Skin epidermis (tissue), 12 donors: ENCODE results near the gene BASP1.

Experiments used
- H3K27ac ChIP-seq, 21 experiments: fragments of 200-600 bp; sonication (generic) in 11 of 21; one replicate each; pipeline ENCODE4 v1.5.0; 2020; ENCODE audit warnings: mild to moderate bottlenecking in 3 of 21, inconsistent platforms in 2 of 21, moderate library complexity in 2 of 21
- H3K4me3 ChIP-seq, 7 experiments: fragments of 200-600 bp; sonication (generic) in 2 of 7; one replicate each; pipeline ENCODE4 v1.5.0; 2020; ENCODE audit warnings: inconsistent platforms in 2 of 7, mild to moderate bottlenecking in 2 of 7, moderate library complexity in 1 of 7

The BASP1 gene, protein sequence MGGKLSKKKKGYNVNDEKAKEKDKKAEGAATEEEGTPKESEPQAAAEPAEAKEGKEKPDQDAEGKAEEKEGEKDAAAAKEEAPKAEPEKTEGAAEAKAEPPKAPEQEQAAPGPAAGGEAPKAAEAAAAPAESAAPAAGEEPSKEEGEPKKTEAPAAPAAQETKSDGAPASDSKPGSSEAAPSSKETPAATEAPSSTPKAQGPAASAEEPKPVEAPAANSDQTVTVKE

DNA sequence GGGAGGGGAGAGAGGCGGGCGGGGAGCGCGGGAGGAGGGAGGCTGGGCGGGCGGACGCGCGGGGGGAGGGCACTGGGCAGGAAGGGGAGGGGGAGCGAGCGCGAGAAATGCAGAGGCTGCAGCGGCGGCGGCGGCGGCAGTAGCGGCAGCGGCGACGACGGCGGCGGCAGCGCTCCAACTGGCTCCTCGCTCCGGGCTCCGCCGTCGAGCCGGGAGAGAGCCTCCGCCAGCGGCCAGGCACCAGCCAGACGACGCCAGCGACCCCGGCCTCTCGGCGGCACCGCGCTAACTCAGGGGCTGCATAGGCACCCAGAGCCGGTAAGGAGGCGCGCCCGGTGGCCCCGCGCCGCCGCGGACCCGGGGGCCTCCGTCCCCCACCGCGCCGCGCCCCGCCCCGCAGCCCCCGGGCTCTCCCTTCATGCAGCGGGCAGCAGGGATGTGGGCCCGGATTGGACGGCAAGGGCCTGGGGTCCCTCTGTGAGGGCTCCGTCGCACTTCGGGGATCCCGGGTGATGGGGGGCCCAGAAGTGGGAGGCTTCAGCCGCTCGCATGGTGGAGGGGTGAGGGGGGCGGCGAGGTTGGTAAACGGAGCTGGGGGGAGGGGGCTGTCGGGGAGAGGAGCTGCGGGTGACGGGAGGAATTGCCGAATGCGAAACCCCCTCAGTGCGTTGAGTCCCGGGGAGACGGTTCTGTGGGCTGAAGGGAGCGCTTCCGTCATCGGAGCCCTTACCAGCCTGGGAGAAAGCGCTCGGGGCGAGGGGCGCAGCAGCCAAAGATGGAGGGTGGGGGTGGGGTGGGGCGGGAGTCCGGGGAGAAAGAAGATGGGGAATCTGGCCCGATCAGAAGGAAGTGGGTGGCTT is at the start of gene BASP1:
Gene BASP1 (plus strand): TSS at position 139 of the 860 bp plus-strand sequence. CDS start 57,586 bp downstream, outside the sequence.
- Histone ChIP-seq H3K27ac (peak within 1 kb of the TSS in 20 of 21 experiments; percentile 34 to 92 (median 77)), H3K4me3 (peak within 1 kb of the TSS; percentile 47 to 74 (median 61))

DNA sequence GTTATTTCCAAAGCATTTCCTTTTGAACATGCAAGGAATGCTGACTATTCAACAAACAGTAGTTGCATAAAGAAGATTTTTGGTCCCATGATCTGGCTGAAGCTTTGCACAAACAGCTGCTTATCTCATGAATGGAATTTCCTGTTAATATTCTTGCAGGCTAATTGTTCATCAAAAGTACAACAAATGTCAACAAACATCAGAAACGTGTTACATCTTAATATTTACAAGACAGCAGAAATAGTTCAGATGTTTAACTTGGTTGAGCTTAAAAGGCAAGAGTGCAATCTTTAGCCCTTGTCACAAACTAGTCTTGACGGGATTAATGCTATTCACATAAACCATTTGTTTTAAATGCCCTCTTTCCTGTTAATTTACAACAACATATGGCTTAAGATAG is 47.9 kb upstream of the BASP1 start:
- Histone ChIP-seq H3K4me3 (no peak overlapping the region), H3K27ac (peak overlapping the region in 1 of 21 experiments; percentile 34)

DNA sequence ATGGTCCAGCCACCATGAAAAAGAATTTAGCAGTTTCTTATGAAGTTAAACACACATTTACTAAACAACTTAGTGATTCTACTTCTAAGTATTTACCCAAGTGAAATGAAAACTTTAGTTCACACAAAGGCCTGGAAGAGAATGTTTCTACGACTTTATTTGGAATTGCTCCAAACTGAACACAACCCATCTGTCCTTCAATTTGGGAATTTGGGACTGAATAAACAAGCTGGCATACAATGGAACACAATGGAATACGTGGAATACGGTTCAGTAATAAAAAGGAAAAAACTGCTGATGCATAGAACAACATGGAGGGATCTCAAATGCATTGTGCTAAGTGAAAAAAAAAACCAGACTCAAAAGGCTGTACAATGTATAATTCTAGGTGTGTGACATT is 44.6 kb upstream of the BASP1 start:
- no peak overlapping the region for H3K4me3 ChIP-seq
- H3K27ac ChIP-seq = no peak overlapping the region

DNA sequence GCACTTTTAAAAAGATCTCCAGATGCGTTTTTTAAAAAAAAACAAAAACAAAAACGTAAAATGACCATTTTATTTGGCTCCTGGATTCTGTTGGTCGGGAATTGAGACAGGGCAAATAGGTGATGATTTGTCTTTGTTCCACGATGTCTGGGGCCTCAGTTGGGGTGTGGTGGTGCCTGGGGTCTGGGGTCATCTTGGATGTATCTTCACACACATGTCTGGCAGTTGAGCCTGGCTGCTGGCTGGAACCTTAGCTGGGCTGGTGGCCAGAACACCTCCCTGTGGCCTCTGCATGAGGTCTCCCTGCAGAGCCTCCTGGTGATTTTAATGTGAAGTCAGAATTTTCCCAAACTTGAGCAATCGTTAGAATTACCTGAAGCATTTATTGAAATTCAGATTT is 42.5 kb upstream of the BASP1 start:
- Histone ChIP-seq H3K27ac (no peak overlapping the region), H3K4me3 (no peak overlapping the region)

DNA sequence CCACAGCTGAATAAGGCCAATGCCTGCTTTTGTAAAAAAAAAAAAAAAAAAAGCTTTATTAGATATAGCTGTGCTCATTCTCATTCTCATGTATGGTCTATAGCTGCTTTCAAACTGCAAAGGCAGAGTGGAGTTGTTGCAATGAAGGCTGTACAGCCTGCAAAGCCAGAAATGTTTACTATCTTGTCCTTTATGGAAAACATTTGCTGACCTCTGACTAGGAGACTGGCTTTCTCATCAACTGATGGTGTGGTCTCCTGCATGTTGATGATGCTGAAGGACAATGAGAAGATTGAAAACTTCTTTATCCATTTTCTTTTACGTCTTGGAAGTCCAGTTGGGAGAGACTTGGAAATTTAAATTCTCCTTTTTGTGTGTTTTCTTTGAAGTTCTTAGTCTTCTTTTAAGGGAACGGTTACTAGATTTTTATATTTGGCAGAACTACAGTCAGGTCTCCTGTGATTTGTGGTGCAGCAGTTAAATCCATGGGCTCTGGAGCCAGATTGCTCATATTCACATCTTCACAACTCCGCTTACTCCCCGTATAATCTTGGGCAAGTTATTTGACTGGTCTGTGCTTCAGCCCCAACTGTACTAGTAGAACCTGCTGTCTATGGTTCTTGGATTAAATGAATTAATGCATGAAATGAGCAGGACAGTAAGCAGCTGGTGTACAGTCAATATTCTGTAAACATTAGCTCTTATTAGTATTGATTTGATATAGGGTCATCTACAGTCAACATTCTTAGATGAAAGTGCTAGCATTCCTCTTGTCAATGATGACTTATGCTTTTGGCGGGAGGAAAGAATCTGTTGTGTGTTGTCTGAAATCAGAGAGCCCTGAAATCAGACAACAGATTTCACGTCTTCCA is 39.7 kb upstream of the BASP1 start:
- H3K4me3 ChIP-seq = no peak overlapping the region
- no peak overlapping the region for H3K27ac ChIP-seq

DNA sequence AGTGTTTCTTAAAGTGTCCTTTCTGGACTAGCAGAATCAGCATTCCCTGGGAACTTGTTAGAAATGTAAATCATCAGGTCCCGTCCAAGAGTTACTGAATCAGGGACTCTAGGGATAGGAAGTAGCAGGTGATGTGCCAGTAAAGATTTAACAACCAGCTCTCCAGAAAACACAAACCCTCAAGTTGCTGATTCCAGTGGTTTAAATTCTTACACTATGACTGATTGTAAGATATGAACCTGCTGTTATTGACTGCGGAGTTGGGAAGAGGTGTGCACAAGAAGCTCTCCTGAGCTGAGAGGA is 39.1 kb upstream of the BASP1 start:
- no peak overlapping the region for H3K4me3 ChIP-seq
- H3K27ac ChIP-seq = no peak overlapping the region

DNA sequence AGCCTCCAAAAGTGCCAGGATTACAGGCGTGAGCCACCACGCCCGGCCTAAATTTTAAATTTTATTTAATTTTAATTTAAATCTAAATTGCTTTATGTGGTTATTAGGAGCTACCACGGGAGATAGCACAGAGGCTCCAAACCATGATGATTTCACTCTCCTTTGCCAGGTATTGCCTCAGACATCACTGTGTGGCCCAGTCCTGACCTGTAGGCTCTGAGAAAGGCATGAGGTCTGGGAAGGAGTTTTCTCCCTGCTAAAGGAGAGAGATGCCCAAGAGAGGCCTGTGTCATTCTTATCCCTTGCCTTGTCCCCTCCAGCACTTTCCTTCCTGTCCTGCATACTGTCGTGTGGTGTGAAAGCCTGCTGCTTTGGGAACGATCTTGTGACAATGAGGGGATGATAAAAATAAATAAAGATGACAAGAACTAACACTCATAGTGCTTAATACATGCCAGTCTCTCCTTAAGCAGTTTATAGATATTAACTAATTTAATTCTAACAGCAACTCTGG is 37.0 kb upstream of the BASP1 start:
- Histone ChIP-seq H3K4me3 (no peak overlapping the region), H3K27ac (no peak overlapping the region)

DNA sequence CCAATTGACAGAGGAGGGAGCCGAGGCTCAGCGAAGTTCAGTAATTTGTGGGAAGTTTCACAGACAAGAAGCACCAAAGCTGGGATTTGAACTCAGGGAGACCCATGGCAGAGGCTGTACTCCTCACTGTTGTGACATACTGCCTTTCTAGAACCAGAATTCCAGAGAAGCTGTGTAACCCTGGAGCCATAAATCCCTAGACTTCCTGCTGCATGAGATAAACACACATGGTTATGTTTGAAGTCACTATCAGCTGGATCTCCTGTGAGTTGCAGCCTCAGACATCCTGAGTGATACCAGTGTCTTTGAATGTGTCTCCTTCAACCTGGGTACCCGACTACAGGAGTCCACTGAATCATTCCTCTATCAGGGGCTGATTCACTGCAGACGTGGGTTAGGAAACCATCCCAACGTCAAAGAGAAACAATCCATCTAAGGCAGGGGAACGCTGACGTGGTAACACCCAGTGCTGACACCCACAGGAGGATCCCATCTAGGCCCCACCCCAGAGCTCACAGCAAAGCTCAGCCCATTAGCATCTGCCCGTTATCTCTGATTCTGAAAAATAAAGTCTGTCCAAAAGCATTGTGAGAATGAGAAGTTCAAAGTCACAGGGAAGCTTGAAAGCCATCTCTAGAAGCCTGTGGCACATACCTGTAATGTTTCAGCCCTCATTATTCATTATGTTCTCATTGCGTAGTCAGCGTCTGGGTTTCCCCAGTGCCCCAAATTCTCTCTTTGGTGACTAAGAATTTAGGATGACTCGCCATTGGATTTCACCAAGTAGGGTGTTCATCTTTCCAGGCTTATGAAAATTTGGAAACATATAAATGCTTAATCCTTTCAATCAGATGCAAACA is 36.3 kb upstream of the BASP1 start:
- H3K27ac ChIP-seq = peak overlapping the region in 1 of 21 experiments; percentile 23

DNA sequence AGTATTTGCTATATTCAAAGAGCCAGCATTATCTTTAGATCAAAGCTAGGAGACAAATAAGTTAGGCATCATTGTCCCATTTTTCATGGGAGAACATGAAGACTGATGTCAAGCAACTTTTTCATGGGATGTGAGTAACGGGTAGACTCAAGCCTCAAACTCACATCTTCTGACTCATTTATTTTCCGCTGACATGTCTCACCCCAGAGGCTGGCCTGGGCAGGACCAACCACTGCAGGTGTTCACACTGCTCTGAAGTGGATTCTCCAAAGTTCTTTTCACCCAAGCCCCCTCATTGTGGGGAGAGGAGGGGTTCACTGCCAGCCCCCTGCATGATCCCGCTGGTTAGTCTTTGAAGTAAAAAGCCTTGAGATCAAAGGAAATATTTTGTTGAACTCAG is 34.9 kb upstream of the BASP1 start:
- Histone ChIP-seq H3K27ac (no peak overlapping the region), H3K4me3 (no peak overlapping the region)

More for the DNA sequence above, 36.3 kb upstream of the BASP1 start:
- no peak overlapping the region for H3K4me3 ChIP-seq

DNA sequence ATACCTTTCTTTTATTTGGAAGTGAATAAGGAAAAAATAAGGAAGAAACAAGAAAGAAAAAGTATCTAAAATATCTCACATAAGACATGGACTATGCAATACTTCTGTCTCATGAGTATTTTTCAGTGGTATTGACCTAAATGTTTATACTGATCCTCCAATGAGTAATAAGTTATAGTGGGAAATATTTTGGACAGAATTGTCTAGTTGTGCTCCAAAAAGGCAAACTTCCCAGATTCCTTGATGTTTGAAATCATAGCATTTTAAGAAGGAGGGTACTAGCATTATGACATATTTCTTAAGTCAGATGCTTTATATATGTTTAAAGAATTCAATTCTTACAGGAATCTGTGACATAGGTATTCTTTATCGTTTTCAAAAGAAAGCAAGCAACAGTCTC is 34.5 kb upstream of the BASP1 start:
- peak overlapping the region in 1 of 21 experiments; percentile 30 for H3K27ac ChIP-seq
- no peak overlapping the region for H3K4me3 ChIP-seq

DNA sequence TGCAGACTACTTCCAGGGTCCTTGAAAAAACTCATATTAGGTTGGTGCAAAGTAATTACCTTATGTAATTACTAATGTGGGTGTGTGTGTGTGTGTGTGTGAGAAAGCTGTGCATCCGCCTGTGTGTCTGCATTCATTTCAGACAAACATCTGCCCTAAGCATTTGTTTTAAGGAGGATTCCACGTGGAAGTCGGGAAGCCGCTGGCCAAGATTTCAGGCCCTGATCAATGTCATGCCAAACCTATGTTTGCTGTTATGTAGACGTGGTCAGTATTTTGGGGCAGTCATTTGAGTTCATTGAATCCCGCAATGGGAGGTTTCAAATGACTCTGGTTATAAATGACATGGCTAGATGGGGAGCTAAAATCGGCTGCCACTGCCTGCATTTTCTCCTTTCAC is 33.6 kb upstream of the BASP1 start:
- H3K4me3 ChIP-seq = no peak overlapping the region
- H3K27ac ChIP-seq = peak overlapping the region in 2 of 21 experiments; percentile 1 to 30

DNA sequence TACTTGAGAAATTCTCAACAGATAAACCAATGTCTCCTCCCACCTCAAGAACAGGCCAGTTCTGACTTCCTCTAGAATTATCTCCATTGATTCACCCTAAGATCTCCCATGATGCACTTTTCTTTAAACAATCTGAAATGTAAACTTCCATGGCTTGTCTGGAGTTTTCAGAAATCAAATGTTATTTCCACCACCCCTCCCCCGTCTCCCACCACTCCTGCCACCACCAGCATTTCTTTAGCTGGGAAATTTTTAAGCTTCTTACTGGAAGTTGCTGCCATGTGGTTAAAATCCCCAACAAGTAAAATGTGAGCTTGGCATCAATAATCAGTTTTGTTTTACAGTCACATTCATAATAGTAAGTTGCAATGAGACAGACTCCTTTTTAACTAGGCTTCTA is 32.8 kb upstream of the BASP1 start:
- Histone ChIP-seq H3K4me3 (no peak overlapping the region), H3K27ac (peak overlapping the region in 4 of 21 experiments; percentile 1 to 57 (median 16))

DNA sequence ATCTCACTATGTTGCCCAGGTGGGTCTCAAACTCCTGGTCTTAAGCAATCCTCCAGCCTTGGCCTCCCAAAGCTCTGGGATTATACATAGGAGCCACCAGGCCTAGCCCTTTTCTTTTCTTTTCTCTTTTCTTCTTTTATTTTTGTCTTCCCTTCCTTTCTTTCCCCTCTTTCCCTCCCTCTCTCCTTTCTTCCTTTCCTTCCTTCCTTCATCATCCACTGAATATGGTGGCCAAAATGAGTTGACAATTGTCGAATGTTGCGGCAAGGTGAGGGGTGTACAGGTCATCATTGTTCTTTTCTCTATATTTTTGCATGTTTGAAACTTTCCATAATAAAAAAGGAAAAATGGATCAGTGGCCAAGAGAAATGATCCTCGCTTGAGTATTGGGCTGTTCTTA is 32.1 kb upstream of the BASP1 start:
- H3K4me3 ChIP-seq = no peak overlapping the region
- H3K27ac ChIP-seq = peak overlapping the region in 7 of 21 experiments; percentile 21 to 67 (median 51)

DNA sequence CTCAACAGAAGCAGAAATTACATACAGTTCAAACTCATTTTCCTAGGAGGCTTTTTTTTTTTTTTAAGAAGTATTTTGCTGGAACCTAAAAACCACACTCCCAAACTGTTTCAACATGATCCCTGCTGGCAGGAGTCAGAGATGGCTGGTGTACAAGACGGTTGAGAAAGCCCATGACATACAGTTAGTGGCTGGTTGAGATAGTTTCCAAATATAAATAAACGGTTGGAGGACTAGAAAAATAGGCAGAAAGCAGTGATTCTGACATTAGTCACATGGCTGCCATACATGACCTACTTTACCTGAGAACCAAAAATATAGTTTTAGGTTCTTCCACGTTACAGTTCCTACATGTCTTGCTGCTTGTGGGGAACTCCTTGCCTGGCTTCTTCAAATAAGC is 31.7 kb upstream of the BASP1 start:
- no peak overlapping the region for H3K4me3 ChIP-seq
- H3K27ac ChIP-seq = peak overlapping the region in 13 of 21 experiments; percentile 8 to 67 (median 58)

DNA sequence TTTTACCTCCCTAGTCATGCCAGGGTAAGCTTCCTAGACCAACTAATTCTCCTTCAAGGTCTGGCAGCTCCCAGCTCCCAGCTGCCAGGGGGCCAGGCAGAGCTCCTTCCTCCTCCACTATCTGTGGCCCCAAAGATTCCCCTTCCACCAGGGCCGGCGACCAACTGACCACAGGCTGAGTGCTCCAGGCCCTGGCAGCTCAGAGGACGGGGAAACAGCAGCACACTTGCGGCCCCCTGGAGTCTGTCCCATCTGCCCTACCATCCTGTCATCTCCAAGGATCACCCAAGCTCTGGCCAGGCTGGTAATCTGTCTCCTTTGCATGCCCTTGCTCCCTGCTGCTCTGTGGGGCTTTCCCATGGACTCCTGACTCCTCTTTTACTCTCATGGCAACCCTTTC is 31.2 kb upstream of the BASP1 start:
- Histone ChIP-seq H3K4me3 (no peak overlapping the region), H3K27ac (peak overlapping the region in 15 of 21 experiments; percentile 8 to 67 (median 55))

DNA sequence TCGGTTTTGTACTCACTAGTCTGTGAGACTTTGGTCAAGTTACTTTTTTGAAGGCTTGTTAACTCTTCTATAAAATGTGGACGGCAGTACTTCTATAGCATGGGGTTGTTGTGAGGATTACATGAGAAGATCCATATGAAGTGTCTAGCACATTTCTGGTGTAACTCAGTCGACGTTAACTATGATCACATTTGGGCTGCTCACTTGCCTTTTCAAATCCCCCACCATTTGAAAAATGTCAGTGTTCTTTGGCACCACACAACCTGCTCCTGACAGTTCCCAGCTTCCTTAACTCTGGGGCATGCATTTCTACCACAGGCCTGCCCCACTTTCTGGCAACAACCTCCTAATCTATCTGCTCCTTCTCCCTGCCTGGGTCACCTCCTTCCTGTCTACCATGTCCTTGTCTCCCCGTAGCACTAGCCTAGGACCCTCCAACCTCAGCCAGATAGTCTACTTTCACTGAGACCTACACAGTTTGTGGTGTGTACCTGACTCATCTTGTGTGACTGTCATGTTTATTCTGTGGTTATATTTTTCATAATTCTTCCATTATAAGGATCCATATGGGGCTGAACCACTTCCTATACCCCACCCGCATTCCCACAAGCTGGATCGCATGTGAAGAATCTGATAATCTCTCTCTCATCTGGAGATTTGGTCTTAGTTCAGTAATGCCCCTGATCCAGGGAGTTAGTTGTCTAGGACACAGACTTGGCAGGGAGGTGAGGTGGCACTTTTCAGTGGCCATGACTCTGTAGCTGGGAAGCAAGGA is 30.2 kb upstream of the BASP1 start:
- Histone ChIP-seq H3K4me3 (no peak overlapping the region), H3K27ac (peak overlapping the region in 2 of 21 experiments; percentile 11 to 62)

DNA sequence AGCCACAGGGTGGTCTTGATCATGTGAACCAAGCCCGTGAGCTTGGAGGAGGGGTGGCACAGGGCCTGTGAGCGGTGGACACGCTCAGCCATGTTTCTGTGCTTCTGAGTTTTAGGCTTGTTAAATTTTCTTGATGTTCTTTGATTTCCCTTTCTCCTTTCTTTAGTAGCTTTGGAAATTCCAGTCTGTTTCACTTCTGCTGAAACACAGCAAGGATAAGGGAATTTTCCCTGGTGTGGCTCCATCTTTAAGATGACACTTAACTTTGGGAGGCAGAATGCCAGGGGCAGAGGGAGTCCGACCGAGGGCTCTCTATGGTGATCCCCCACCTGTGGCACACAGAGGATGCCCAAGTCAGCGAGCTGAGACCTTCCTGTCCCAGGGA is 29.7 kb upstream of the BASP1 start:
- H3K4me3 ChIP-seq = no peak overlapping the region
- H3K27ac ChIP-seq = peak overlapping the region in 2 of 21 experiments; percentile 11 to 62

DNA sequence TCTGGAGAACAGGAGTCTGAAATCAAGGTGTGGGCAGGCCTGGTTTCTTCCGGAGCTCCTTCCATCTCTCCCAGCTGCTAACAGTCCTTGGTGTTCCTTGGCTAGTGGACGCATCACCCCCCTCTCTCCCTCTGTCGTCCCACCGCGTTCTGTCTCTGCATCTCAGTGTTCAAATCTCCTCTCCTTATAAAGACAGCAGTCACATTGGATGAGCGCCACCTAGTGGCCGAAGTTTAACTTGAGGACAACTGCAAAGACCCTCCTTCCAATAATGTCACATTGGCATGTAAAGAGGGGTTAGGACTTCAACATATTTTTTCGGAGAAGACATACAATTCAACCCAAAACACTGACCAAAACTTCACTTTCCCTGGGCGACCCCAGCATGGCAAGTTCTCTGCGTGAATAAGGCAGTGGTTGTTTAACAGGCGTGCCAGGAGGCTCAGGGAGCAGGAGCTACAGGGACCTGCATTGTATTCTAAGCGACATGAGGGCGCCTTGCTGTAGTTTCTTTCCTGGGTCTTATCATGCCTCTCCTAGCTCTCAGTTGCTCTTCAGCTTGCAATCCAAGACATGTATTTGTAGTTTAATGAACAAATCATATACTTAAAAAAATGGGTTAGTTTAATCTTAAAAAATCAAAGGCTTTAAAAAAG is 27.9 kb upstream of the BASP1 start:
- no peak overlapping the region for H3K27ac ChIP-seq

More for the DNA sequence above, 27.9 kb upstream of the BASP1 start:
- no peak overlapping the region for H3K4me3 ChIP-seq
